ENCODE measurements around the gene DDX55.
"Not testable (repeated sequence)": the region's sequence is repeated elsewhere in the genome, so short reads cannot be mapped to it uniquely, and the experiment has no call there.

Gene DDX55

GRCh38 chr12:123573870-123574269 lies 28.0 kb upstream of the DDX55 start:
- Histone ChIP-seq H3K4me3 (ENCODE audit: low read depth, low read length, poor library complexity, severe bottlenecking) (no peak overlapping the region), H2AFZ (ENCODE audit: low read length) (no peak overlapping the region), H4K20me1 (ENCODE audit: insufficient read depth, low read length) (no peaks in the 10 kb centered on the region), H3K9me2 (ENCODE audit: low read depth, low read length) (no peaks in the 10 kb centered on the region), H3K9me3 (ENCODE audit: low read length) (peaks cover 4% of the 10 kb centered on the region; the same call in 1 of the 2 replicates), H3K27ac (ENCODE audit: low read depth, low read length, poor library complexity, severe bottlenecking) (no peak overlapping the region), H3K9ac (ENCODE audit: low read length) (no peak overlapping the region), H3K79me2 (ENCODE audit: insufficient read depth, low read length) (no peaks in the 10 kb centered on the region), H3K27me3 (ENCODE audit: insufficient read depth, low read length) (no peaks in the 10 kb centered on the region; the same call in 1 of the 2 replicates), H3K36me3 (ENCODE audit: insufficient read depth, low read length) (no peaks in the 10 kb centered on the region; the same call in 1 of the 2 replicates), H3F3A (ENCODE audit: insufficient read depth, low read length) (no peaks in the 10 kb centered on the region), H3K4me2 (ENCODE audit: low read length) (no peak overlapping the region), H3K4me1 (ENCODE audit: insufficient read depth, low read length, severe bottlenecking) (no peaks in the 10 kb centered on the region)
- TF ChIP-seq EZH2 (IDR thresholded peaks at IDR 0.05; ENCODE audit: borderline replicate concordance, low read length) (no peak), CTCF (IDR thresholded peaks at IDR 0.05; ENCODE audit: low read length) (no peak)

GRCh38 chr12:123576611-123577010 lies 25.3 kb upstream of the DDX55 start:
- no peaks in the 10 kb centered on the region for H4K20me1 ChIP-seq (ENCODE audit: insufficient read depth, low read length)
- H3F3A ChIP-seq (ENCODE audit: insufficient read depth, low read length) = no peaks in the 10 kb centered on the region
- H3K9me2 ChIP-seq (ENCODE audit: low read depth, low read length) = no peaks in the 10 kb centered on the region
- no peak overlapping the region for H2AFZ ChIP-seq (ENCODE audit: low read length)
- peaks cover 4% of the 10 kb centered on the region; the same call in 1 of the 2 replicates for H3K9me3 ChIP-seq (ENCODE audit: low read length)
- no peaks in the 10 kb centered on the region for H3K79me2 ChIP-seq (ENCODE audit: insufficient read depth, low read length)
- no peaks in the 10 kb centered on the region for H3K4me1 ChIP-seq (ENCODE audit: insufficient read depth, low read length, severe bottlenecking)
- no peaks in the 10 kb centered on the region; the same call in 1 of the 2 replicates for H3K27me3 ChIP-seq (ENCODE audit: insufficient read depth, low read length)
- H3K4me3 ChIP-seq (ENCODE audit: low read depth, low read length, poor library complexity, severe bottlenecking) = no peak overlapping the region
- no peak overlapping the region for H3K9ac ChIP-seq (ENCODE audit: low read length)
- H3K27ac ChIP-seq (ENCODE audit: low read depth, low read length, poor library complexity, severe bottlenecking) = no peak overlapping the region
- no peak overlapping the region for H3K4me2 ChIP-seq (ENCODE audit: low read length)
- H3K36me3 ChIP-seq (ENCODE audit: insufficient read depth, low read length) = no peaks in the 10 kb centered on the region; the same call in 1 of the 2 replicates
- TF ChIP-seq CTCF (IDR thresholded peaks at IDR 0.05; ENCODE audit: low read length) (no peak), EZH2 (IDR thresholded peaks at IDR 0.05; ENCODE audit: borderline replicate concordance, low read length) (no peak)

DNA sequence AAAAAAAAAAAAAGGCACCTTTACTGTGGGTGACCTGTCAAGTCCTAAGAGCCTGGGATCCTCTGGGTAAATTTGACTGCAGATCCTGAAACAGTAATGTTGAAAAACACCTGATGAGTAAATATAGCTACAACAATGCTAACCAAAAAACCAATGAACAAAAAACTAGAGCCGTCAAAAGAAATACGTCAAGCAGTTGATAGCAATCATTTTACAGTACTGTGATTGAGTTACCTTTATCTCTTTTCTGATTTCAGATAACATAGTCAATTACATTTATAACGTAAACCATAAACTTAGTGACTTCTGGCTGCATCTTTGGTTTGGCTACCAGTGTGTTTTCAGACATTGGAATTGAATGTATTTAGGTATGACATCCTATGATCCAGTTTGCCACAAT lies 23.7 kb upstream of the DDX55 start:
- Histone ChIP-seq H3K27me3 (ENCODE audit: insufficient read depth, low read length) (no peaks in the 10 kb centered on the region; the same call in 1 of the 2 replicates), H3K4me2 (ENCODE audit: low read length) (no peak overlapping the region), H3K9me3 (ENCODE audit: low read length) (peaks cover 4% of the 10 kb centered on the region; the same call in 1 of the 2 replicates), H3K79me2 (ENCODE audit: insufficient read depth, low read length) (no peaks in the 10 kb centered on the region), H3K9ac (ENCODE audit: low read length) (no peak overlapping the region), H3K36me3 (ENCODE audit: insufficient read depth, low read length) (no peaks in the 10 kb centered on the region; the same call in 1 of the 2 replicates), H3K4me1 (ENCODE audit: insufficient read depth, low read length, severe bottlenecking) (peaks cover 14% of the 10 kb centered on the region), H4K20me1 (ENCODE audit: insufficient read depth, low read length) (no peaks in the 10 kb centered on the region), H3F3A (ENCODE audit: insufficient read depth, low read length) (no peaks in the 10 kb centered on the region), H3K4me3 (ENCODE audit: low read depth, low read length, poor library complexity, severe bottlenecking) (no peak overlapping the region), H3K27ac (ENCODE audit: low read depth, low read length, poor library complexity, severe bottlenecking) (no peak overlapping the region), H3K9me2 (ENCODE audit: low read depth, low read length) (no peaks in the 10 kb centered on the region), H2AFZ (ENCODE audit: low read length) (no peak overlapping the region)
- TF ChIP-seq EZH2 (IDR thresholded peaks at IDR 0.05; ENCODE audit: borderline replicate concordance, low read length) = no peak
- TF ChIP-seq CTCF (IDR thresholded peaks at IDR 0.05; ENCODE audit: low read length) = no peak

GRCh38 chr12:123578829-123579228 lies 23.1 kb upstream of the DDX55 start:
- H4K20me1 ChIP-seq (ENCODE audit: insufficient read depth, low read length); H3K4me2 ChIP-seq (ENCODE audit: low read length); H3K9me2 ChIP-seq (ENCODE audit: low read depth, low read length); H3K27me3 ChIP-seq (ENCODE audit: insufficient read depth, low read length); H3K9me3 ChIP-seq (ENCODE audit: low read length); H3K27ac ChIP-seq (ENCODE audit: low read depth, low read length, poor library complexity, severe bottlenecking); H3F3A ChIP-seq (ENCODE audit: insufficient read depth, low read length); H3K79me2 ChIP-seq (ENCODE audit: insufficient read depth, low read length); H2AFZ ChIP-seq (ENCODE audit: low read length); H3K4me3 ChIP-seq (ENCODE audit: low read depth, low read length, poor library complexity, severe bottlenecking); H3K36me3 ChIP-seq (ENCODE audit: insufficient read depth, low read length); H3K9ac ChIP-seq (ENCODE audit: low read length): not testable (repeated sequence)
- H3K4me1 ChIP-seq (ENCODE audit: insufficient read depth, low read length, severe bottlenecking) = peaks cover 17% of the 10 kb centered on the region

Data from OCI-LY1 (cell line).